ENCODE results near the gene DIAPH2. TPM values are rescaled to one million over a fixed set of nuclear protein-coding genes. Genes with fewer than 3 reads are reported as not detected.

Gene DIAPH2
- total RNA-seq, 8 experiments from 2014 or later, result 2.6 to 12.7 (median 3.9) TPM

DNA sequence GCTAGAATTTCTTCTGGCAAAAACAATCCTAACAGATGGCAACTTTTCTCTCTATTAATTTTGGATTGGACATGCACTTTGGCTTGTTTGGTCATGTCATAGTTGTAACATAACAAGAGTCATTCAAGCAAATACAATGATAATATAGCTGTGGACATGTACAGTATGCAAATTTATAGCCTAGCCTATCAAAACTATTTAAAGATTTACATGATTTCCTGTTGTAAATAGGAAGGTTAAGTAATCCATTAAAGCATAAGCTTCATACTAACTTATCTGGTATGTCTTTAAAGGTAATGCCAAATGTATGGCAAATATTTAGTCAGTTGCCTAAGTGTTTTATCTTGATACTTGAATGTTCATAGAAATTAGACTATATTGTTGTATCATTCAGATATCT, 244.4 kb downstream of the DIAPH2 start:
- no peak overlapping the region for H3K4me3 ChIP-seq
- in situ Hi-C loops (cut with MboI; ENCODE audit: low pct_unique_long_range_greater_than_20kb in 2 of 9, low sequenced_read_pairs in 9 of 9, unreplicated experiment in 9 of 9), result no loop called here
- H3K4me1 ChIP-seq (replicated peaks in 1 of 2), result no peaks in the 10 kb centered on the region
- H3K27ac ChIP-seq, result no peak overlapping the region
- ATAC-seq (replicated peaks in 6 of 8), result no peak

DNA sequence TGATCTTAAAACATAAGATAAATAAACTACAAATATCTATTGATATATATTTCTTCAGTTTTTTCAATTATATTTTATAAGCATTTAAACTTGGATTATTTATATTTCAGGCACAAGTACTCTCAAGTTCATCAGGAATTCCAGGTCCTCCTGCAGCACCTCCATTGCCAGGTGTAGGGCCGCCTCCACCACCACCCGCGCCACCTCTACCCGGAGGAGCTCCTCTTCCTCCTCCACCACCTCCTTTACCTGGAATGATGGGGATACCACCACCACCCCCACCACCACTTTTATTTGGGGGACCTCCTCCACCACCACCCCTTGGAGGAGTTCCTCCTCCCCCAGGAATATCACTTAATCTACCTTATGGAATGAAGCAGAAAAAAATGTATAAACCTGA, 273.1 kb downstream of the DIAPH2 start:
- Histone ChIP-seq H3K27ac (no peak overlapping the region), H3K4me1 (replicated peaks in 1 of 2) (no peaks in the 10 kb centered on the region), H3K4me3 (no peak overlapping the region)
- no peak for ATAC-seq (replicated peaks in 6 of 8)
- in situ Hi-C loops (cut with MboI; ENCODE audit: low pct_unique_long_range_greater_than_20kb in 2 of 9, low sequenced_read_pairs in 9 of 9, unreplicated experiment in 9 of 9), result no loop called here
- WGBS, 10 experiments, result 67% methylated on average over 1 of the region's 4 CpGs; no CpG with 5 or more reads in 9 of the 10 experiments

DNA sequence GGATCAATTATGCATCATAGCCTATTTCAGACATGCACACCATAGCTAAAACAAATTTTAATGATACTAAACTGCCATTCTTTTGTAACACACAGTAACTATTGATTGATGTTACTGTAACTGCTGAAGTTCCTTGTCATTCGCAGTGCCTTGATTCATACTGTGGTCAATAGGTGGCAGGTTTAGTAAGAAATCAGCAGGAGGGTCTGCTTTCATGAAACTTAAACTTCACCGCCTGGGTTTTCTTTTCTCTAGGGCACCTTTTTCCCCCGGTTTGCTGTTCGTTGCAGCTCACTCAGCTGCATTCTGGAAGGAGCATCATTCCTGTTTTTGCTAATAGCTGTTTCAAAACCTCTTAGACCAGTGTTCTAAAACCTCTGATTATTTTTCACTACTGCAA, 287.2 kb downstream of the DIAPH2 start:
- ATAC-seq (replicated peaks in 6 of 8), result no peak
- Histone ChIP-seq H3K27ac (no peak overlapping the region), H3K4me3 (no peak overlapping the region), H3K4me1 (replicated peaks in 1 of 2) (no peaks in the 10 kb centered on the region)
- WGBS, 10 experiments, result 18 to 100% (median 40%) methylated on average over 1 to 4 of the region's 4 CpGs; no CpG with 5 or more reads in 3 of the 10 experiments
- in situ Hi-C loops (cut with MboI; ENCODE audit: low pct_unique_long_range_greater_than_20kb in 2 of 9, low sequenced_read_pairs in 9 of 9, unreplicated experiment in 9 of 9), result no loop called here

DNA sequence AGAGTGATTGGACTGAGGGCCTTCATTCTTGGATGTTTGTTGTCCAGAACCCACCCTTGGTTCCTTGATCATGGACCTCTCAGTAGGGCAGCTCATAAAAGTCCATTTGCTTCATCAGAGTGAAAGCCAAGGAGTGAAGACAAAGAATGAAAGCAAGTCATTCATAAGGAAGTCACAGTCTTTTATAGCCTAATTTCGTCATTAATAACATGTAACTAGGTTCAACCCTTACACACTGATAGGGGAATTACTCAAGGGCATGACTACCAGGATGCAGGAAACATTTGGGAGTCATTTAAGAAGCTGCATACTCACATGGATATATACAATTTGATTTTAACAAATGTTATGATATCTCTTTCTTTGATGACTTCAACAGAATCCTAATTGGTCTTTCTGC, 294.3 kb downstream of the DIAPH2 start:
- H3K4me1 ChIP-seq (replicated peaks in 1 of 2), result no peaks in the 10 kb centered on the region
- no peak for ATAC-seq (replicated peaks in 6 of 8)
- in situ Hi-C loops (cut with MboI; ENCODE audit: low pct_unique_long_range_greater_than_20kb in 2 of 9, low sequenced_read_pairs in 9 of 9, unreplicated experiment in 9 of 9), result no loop called here
- no peak overlapping the region for H3K4me3 ChIP-seq
- no peak overlapping the region for H3K27ac ChIP-seq
- 57 to 100% methylated on average over 1 of the region's 1 CpG; no CpG with 5 or more reads in 8 of the 10 experiments for WGBS, 10 experiments

DNA sequence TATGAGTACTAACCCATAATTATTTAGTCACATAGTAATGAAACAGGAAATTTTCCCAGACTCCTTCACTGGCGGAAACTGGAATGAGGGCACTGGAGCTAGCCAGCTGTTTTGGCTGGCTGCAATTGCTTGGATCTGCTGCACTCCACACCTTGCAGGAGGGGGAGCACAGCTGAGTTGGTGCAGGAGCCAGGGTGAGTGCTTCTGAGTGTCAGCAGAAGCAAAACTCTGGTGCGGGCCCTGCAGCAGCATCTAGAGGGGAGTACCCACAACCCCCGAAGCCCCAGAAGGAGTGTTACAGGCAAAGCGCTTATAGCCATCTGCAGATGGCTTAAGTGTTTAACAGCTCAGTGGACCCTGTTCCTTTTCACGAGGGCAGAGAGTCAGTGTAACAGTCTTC, 295.1 kb downstream of the DIAPH2 start:
- Histone ChIP-seq H3K4me1 (replicated peaks in 1 of 2) (no peaks in the 10 kb centered on the region), H3K27ac (no peak overlapping the region), H3K4me3 (no peak overlapping the region)
- ATAC-seq (replicated peaks in 6 of 8), result no peak
- WGBS, 10 experiments, result 90 to 100% (median 100%) methylated on average over 1 to 2 of the region's 5 CpGs; no CpG with 5 or more reads in 7 of the 10 experiments
- in situ Hi-C loops (cut with MboI; ENCODE audit: low pct_unique_long_range_greater_than_20kb in 2 of 9, low sequenced_read_pairs in 9 of 9, unreplicated experiment in 9 of 9), result no loop called here

DNA sequence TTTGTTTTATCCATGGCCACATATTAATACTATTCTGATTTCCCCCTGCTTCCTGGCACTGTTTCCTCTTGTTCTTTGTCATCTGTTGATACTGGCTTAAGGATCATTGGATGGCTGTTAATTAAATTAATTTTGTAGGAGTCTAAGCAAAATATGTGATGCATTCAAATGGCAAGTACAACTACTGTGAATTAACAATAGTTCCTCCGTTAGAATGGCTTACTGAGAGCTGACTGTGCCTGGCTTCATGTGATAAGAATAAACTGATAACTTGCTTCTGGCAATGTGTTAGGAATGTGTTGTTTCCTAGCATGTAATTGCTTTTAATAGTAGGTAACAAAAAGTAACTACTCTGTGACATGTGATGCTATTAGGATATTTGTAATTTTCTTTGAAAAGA, 297.5 kb downstream of the DIAPH2 start:
- no peaks in the 10 kb centered on the region for H3K4me1 ChIP-seq (replicated peaks in 1 of 2)
- 31 to 63% methylated on average over 1 of the region's 1 CpG; no CpG with 5 or more reads in 8 of the 10 experiments for WGBS, 10 experiments
- no peak for ATAC-seq (replicated peaks in 6 of 8)
- no peak overlapping the region for H3K4me3 ChIP-seq
- no peak overlapping the region for H3K27ac ChIP-seq
- in situ Hi-C loops (cut with MboI; ENCODE audit: low pct_unique_long_range_greater_than_20kb in 2 of 9, low sequenced_read_pairs in 9 of 9, unreplicated experiment in 9 of 9), result no loop called here

DNA sequence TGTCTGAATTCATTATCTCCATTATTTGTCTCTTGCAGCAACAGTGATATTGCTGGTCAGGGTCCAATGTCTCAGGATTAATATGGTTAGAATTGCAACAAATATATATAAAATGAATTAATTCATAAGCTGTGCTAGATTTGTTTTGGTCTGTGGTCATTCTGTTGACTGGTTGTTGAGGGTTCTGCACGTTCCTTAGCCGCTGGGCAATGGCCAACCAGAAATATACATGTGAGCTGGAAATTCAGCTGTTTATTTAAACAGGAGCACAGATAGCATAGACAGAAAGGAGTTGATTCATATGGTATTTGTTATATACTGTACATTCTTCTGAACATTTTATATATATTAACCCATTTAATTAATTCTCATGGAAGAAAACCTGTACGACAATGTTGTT, 299.9 kb downstream of the DIAPH2 start:
- in situ Hi-C loops (cut with MboI; ENCODE audit: low pct_unique_long_range_greater_than_20kb in 2 of 9, low sequenced_read_pairs in 9 of 9, unreplicated experiment in 9 of 9), result no loop called here
- Histone ChIP-seq H3K4me3 (no peak overlapping the region), H3K4me1 (replicated peaks in 1 of 2) (no peaks in the 10 kb centered on the region), H3K27ac (no peak overlapping the region)
- WGBS, 10 experiments, result 58 to 100% (median 100%) methylated on average over 1 to 3 of the region's 3 CpGs; no CpG with 5 or more reads in 3 of the 10 experiments
- ATAC-seq (replicated peaks in 6 of 8), result no peak

DNA sequence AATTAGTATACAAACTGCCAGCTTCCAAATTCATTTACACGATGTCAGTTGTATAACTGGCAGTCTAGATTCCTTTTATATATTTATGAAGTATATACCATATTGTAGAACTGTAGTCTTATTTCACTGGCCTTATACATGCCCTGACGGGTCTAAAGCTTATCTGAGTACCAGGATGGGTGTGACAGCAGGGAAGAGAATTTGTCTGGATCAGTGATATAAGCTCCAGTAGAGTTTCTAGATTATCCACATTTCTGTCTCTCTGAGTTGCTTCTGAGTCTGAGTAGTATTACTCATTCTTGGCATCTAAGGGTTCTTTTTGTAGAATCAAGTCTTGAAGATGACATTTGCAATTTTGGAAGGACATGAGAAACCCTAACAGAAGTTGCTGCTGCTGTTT, 300.4 kb downstream of the DIAPH2 start:
- in situ Hi-C loops (cut with MboI; ENCODE audit: low pct_unique_long_range_greater_than_20kb in 2 of 9, low sequenced_read_pairs in 9 of 9, unreplicated experiment in 9 of 9), result no loop called here
- 32 to 100% (median 100%) methylated on average over 1 to 2 of the region's 2 CpGs; no CpG with 5 or more reads in 5 of the 10 experiments for WGBS, 10 experiments
- ATAC-seq (replicated peaks in 6 of 8), result no peak
- Histone ChIP-seq H3K4me3 (no peak overlapping the region), H3K4me1 (replicated peaks in 1 of 2) (no peaks in the 10 kb centered on the region), H3K27ac (no peak overlapping the region)

DNA sequence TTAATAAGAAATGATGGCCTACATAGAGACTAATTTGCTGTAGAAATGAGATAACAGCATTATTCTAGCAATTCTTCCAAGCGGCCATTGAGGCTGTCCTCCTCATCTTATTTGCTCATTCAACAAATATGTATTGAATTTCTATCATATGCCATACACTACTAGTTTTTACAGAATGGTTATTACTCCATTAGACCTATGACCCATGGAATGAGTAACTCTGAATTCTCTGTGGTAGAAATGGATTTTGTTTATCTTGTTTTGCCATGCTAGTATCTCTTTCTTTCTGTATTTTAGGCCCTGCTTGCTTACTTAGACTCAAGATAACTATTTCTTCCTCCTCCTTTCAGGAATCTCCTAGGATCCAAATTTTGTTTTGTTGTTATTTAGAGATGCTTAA, 302.6 kb downstream of the DIAPH2 start:
- 55 to 100% (median 76%) methylated on average over 1 of the region's 1 CpG; no CpG with 5 or more reads in 6 of the 10 experiments for WGBS, 10 experiments
- in situ Hi-C loops (cut with MboI; ENCODE audit: low pct_unique_long_range_greater_than_20kb in 2 of 9, low sequenced_read_pairs in 9 of 9, unreplicated experiment in 9 of 9), result no loop called here
- no peak for ATAC-seq (replicated peaks in 6 of 8)
- H3K4me3 ChIP-seq, result no peak overlapping the region
- no peaks in the 10 kb centered on the region for H3K4me1 ChIP-seq (replicated peaks in 1 of 2)
- H3K27ac ChIP-seq, result no peak overlapping the region

DNA sequence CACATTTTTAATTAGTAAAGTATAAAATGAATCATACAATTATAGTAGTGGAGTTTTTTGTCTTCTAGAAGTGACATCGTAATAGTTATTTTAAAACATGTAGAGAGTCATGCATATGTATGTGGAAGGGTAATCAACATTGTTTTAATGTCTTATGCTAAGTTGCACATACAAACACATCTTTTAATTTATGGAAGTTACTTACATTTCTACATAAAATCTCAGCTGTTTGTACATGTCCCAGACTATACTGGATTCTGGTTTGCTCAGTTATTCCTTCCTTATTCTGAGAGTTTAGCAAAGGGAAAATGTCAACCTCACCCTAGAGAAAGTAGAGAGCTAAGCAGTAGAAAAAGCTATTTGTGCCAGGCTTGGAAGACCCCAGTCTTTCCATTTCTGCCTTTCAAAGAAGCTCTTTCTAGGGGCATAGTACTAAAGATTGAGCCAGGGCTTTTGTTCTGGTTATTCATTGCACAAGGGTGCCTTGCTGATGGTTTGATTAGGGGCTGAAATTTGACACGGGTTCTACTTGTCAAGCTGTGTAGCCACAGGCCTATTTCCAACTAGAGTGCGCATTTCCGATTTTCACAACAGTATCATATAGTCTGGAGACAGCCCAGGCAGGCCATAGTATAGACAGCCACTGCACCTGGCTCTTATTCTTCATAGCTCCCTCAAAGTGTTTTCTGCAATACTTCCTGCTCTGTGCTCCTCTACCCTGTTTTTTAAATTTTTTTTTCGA, 305.4 kb downstream of the DIAPH2 start:
- WGBS, 10 experiments, result 17 to 100% (median 66%) methylated on average over 1 to 5 of the region's 5 CpGs; no CpG with 5 or more reads in 2 of the 10 experiments
- in situ Hi-C loops (cut with MboI; ENCODE audit: low pct_unique_long_range_greater_than_20kb in 2 of 9, low sequenced_read_pairs in 9 of 9, unreplicated experiment in 9 of 9), result no loop called here
- Histone ChIP-seq H3K27ac (no peak overlapping the region), H3K4me1 (replicated peaks in 1 of 2) (no peaks in the 10 kb centered on the region), H3K4me3 (no peak overlapping the region)
- peak in 3 of 8 experiments; percentile 35 to 94 (median 67) for ATAC-seq (replicated peaks in 6 of 8)

DNA sequence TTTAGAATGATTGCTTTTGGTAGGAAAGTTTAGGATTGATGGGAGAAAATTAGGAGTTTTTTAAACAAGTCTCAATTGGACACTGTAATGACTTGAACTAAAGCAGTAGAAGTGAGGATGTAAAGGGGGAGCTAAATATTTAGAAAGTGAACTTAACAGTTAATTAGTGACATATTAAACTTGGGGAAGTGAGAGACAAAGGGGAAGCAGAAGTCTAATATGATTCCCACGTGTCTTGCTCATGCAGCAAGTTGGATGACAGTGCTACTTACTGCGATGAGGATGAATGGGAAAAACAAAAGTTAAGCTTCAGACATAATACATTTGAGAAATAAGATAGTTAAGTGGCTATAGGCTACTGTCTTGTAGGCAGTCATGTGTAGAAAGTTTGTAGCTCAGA, 309.5 kb downstream of the DIAPH2 start:
- no peaks in the 10 kb centered on the region for H3K4me1 ChIP-seq (replicated peaks in 1 of 2)
- H3K4me3 ChIP-seq, result no peak overlapping the region
- H3K27ac ChIP-seq, result no peak overlapping the region
- no peak for ATAC-seq (replicated peaks in 6 of 8)
- in situ Hi-C loops (cut with MboI; ENCODE audit: low pct_unique_long_range_greater_than_20kb in 2 of 9, low sequenced_read_pairs in 9 of 9, unreplicated experiment in 9 of 9), result no loop called here
- 14 to 88% (median 31%) methylated on average over 1 to 2 of the region's 2 CpGs; no CpG with 5 or more reads in 7 of the 10 experiments for WGBS, 10 experiments

DNA sequence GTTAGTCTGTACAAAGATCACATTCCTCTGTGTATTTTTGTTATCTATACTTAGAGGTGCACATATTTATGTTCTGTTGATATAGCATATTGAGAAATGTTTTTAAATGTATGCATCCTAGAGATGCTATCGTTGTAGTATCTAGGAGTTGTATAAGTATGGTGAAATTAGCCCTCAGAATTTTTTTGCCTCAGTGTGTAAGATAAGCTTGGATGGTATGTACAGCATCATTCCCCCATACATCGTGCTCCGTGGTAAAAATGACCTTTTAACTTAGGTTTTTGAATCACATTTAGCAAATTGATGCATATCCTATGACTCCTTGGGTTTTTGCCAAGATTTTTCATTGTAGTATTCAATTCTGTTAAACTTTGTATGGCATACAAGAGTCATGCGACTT, 312.6 kb downstream of the DIAPH2 start:
- Histone ChIP-seq H3K4me3 (no peak overlapping the region), H3K4me1 (replicated peaks in 1 of 2) (no peaks in the 10 kb centered on the region), H3K27ac (no peak overlapping the region)
- in situ Hi-C loops (cut with MboI; ENCODE audit: low pct_unique_long_range_greater_than_20kb in 2 of 9, low sequenced_read_pairs in 9 of 9, unreplicated experiment in 9 of 9), result no loop called here
- WGBS, 10 experiments, result 48 to 100% (median 88%) methylated on average over 1 to 3 of the region's 4 CpGs; no CpG with 5 or more reads in 2 of the 10 experiments
- peak in 1 of 8 experiments; percentile 50 for ATAC-seq (replicated peaks in 6 of 8)

DNA sequence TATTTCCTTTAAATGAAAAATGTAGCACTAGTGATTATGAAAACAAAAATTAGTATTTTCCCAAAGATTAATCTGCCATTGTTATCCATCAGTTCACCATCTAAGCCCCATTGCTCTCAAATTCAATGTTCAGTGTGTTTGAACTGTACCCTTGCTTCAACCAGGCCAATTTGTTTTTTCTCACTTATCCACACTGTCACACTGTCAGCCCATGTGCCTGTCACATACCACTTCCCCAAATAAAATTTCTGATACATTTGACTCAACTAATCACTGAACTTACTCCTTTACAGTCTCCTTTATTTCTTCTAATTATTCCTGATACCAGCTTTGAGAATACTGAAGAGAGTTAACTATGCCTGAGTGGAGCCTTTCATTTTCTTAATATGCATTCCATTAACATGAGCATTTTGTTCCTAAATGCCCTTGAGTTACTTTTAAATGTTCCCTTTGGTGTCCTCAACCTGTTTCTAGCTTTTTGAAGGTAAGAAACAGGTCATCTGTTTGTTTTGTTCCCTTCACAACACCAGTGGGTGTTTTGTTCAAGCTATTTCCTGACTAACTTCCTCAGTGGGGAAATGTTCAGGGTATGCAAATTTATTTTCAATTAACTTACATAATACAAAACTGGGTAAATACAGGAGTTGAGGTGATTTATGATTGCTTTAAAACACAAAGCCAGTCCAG, 316.2 kb downstream of the DIAPH2 start:
- H3K27ac ChIP-seq, result no peak overlapping the region
- no peak for ATAC-seq (replicated peaks in 6 of 8)
- in situ Hi-C loops (cut with MboI; ENCODE audit: low pct_unique_long_range_greater_than_20kb in 2 of 9, low sequenced_read_pairs in 9 of 9, unreplicated experiment in 9 of 9), result no loop called here

DNA sequence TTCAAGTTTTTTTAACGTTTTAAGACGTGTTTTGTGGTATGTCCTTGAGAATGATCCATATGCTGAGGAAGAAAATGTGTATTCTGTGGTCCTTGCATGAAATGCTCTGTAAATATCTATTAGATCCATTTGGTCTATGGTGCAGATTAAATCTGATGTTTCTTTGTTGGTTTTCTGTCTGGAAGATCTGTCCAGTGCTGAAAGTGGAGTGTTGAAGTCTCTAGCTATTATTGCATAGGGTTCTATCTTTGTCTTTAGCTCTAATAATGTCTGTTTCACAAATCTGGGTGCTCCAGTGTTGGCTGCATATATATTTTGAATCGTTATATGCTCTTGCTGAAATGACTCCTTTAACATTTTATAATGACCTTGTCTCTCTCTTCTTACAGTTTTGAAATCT, 321.5 kb downstream of the DIAPH2 start:
- no peak for ATAC-seq (replicated peaks in 6 of 8)
- H3K4me1 ChIP-seq (replicated peaks in 1 of 2), result no peaks in the 10 kb centered on the region
- no peak overlapping the region for H3K27ac ChIP-seq
- in situ Hi-C loops (cut with MboI; ENCODE audit: low pct_unique_long_range_greater_than_20kb in 2 of 9, low sequenced_read_pairs in 9 of 9, unreplicated experiment in 9 of 9), result no loop called here
- H3K4me3 ChIP-seq, result no peak overlapping the region
- WGBS, 10 experiments, result 17 to 100% (median 69%) methylated on average over 1 to 3 of the region's 3 CpGs; no CpG with 5 or more reads in 5 of the 10 experiments

More for the DNA sequence above, 316.2 kb downstream of the DIAPH2 start:
- H3K4me1 ChIP-seq (replicated peaks in 1 of 2), result no peaks in the 10 kb centered on the region
- no peak overlapping the region for H3K4me3 ChIP-seq
